Mesothelial cell of epicardium (in vitro differentiated cells): ENCODE measurements around the gene GALNT9. TPM values are rescaled to one million over a fixed set of nuclear protein-coding genes. Genes with fewer than 3 reads are reported as not detected.
"Not testable (repeated sequence)": the region's sequence is repeated elsewhere in the genome, so short reads cannot be mapped to it uniquely, and the experiment has no call there.

Experiments
- DNase-seq, 2 experiments: peaks; one replicate each; pipeline ENCODE4 v3.0.0; 2021; ENCODE audit warnings: low spot score in 2 of 2; ENCODE audit not compliant: unreplicated experiment in 2 of 2
- H3K27ac Mint-ChIP-seq: 2 replicates; pipeline ENCODE4 v1.8.0; 2021; ENCODE audit warnings: mixed read lengths
- H3K27me3 Mint-ChIP-seq: 2 replicates; pipeline ENCODE4 v1.8.0; 2021; ENCODE audit warnings: low read depth, mixed read lengths
- H3K36me3 Mint-ChIP-seq: 2 replicates; pipeline ENCODE4 v1.8.0; 2021; ENCODE audit warnings: mixed read lengths
- H3K4me1 Mint-ChIP-seq: 2 replicates; pipeline ENCODE4 v1.8.0; 2021; ENCODE audit warnings: mixed read lengths
- H3K4me3 Mint-ChIP-seq: 2 replicates; pipeline ENCODE4 v1.8.0; 2021; ENCODE audit warnings: mild to moderate bottlenecking, moderate library complexity, mixed read lengths
- H3K9me3 Mint-ChIP-seq: 2 replicates; pipeline ENCODE4 v1.8.0; 2021; ENCODE audit warnings: mixed read lengths
- total RNA-seq: library from RNA; stranded (reverse); gene quantifications from 3 replicates; pipeline ENCODE4 v1.2.1, GENCODE V29; 2021
- TF ChIP-seq, protein P1 (sequence below): fragments of 200-600 bp; sonication (generic); IDR thresholded peaks from one replicate; pipeline ENCODE4 v1.5.0; 2021; ENCODE audit warnings: antibody characterized with exemption; ENCODE audit not compliant: unreplicated experiment

GALNT9 gene
- total RNA-seq: 3.5 to 4.8 TPM (median 3.7 TPM) in 3 replicates

DNA sequence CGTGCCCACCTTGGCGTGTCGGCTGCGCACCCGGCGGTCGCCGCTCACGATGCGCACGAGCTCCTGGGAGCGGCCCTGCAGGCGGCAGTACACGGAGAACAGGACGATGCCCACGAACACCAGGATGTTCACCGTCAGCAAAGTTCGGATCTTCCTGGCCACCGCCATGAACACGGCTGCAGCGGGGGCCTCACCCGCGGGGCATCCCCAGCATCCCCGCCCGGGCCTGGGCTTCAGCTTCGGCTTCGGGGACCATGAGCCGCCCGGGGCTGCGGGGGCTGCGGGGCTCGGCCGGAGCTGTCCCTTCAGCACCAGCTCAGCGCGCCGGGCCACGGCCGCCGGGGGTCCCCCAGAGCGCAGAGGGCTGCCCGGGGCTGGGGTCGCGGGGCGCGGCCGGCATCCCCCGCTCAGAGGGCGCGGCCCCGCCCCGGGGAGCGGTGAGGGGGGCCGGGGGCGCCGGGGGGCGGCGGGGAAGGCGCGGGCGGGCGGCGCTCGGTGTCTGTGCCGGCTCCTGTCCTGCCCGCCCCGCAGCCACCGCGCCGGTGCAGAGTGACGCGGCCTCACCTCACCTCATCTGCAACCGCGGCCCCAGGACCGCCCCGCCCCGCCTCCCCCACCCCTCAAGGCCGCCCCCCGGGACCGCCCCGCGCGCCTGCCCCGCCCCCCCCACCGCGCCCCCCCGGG is at the start of gene GALNT9:
Gene GALNT9 (minus strand): TSS at position 554 of the 684 bp plus-strand sequence. CDS start 386 bp downstream, at position 168.
- peak within 1 kb of the TSS; percentile 2 for H3K4me3 Mint-ChIP-seq
- DNase-seq: peak; percentile 51 to 75
- no peaks in the 10 kb centered on the region for H3K36me3 Mint-ChIP-seq
- H3K27ac Mint-ChIP-seq: no peak within 1 kb of the TSS
- peaks cover 4% of the 10 kb centered on the region for H3K4me1 Mint-ChIP-seq
- H3K9me3 Mint-ChIP-seq: no peaks in the 10 kb centered on the region
- TF ChIP-seq, protein P1, sequence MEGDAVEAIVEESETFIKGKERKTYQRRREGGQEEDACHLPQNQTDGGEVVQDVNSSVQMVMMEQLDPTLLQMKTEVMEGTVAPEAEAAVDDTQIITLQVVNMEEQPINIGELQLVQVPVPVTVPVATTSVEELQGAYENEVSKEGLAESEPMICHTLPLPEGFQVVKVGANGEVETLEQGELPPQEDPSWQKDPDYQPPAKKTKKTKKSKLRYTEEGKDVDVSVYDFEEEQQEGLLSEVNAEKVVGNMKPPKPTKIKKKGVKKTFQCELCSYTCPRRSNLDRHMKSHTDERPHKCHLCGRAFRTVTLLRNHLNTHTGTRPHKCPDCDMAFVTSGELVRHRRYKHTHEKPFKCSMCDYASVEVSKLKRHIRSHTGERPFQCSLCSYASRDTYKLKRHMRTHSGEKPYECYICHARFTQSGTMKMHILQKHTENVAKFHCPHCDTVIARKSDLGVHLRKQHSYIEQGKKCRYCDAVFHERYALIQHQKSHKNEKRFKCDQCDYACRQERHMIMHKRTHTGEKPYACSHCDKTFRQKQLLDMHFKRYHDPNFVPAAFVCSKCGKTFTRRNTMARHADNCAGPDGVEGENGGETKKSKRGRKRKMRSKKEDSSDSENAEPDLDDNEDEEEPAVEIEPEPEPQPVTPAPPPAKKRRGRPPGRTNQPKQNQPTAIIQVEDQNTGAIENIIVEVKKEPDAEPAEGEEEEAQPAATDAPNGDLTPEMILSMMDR: no peak
- H3K27me3 Mint-ChIP-seq: peaks cover 84% of the 10 kb centered on the region

DNA sequence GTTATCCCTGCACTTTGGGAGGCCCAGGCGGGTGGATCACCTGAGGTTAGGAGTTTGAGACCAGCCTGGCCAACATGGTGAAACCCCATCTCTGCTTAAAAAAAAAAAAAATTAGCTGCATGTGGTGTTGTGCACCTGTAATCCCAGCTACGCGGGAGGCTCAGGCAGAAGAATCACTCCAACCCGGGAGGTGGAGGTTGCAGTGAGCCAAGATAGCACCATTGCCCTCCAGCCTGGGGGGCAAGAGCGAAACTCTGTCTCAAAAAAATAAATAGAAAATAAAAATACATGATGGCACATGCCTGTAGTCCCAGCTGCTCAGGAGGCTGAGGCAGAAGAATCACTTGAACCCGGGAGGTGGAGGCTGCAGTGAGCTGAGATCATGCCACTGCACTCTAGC is 49.7 kb upstream of the GALNT9 start:
- not testable (repeated sequence) for H3K9me3 Mint-ChIP-seq, DNase-seq, H3K4me1 Mint-ChIP-seq, H3K36me3 Mint-ChIP-seq, H3K4me3 Mint-ChIP-seq, H3K27ac Mint-ChIP-seq
- peaks cover 45% of the 10 kb centered on the region for H3K27me3 Mint-ChIP-seq

- H3K9me3 Mint-ChIP-seq: peaks cover under 1% of the 10 kb centered on the region
- TF ChIP-seq, protein P1: no peak
- H3K4me1 Mint-ChIP-seq: no peaks in the 10 kb centered on the region
- H3K27me3 Mint-ChIP-seq: peaks cover 62% of the 10 kb centered on the region
- no peak overlapping the region for H3K4me3 Mint-ChIP-seq
- no peaks in the 10 kb centered on the region for H3K36me3 Mint-ChIP-seq
- no peak overlapping the region for H3K27ac Mint-ChIP-seq
- no peak for DNase-seq
Measured at GRCh38 chr12:132377147-132377546, 47.8 kb upstream of the GALNT9 start.

GRCh38 chr12:132376464-132376830 is 47.1 kb upstream of the GALNT9 start:
- H3K27ac Mint-ChIP-seq: no peak overlapping the region
- H3K4me3 Mint-ChIP-seq: no peak overlapping the region
- H3K27me3 Mint-ChIP-seq: peaks cover 67% of the 10 kb centered on the region
- peaks cover 5% of the 10 kb centered on the region for H3K9me3 Mint-ChIP-seq
- DNase-seq: no peak
- no peaks in the 10 kb centered on the region for H3K36me3 Mint-ChIP-seq
- TF ChIP-seq, protein P1: no peak
- no peaks in the 10 kb centered on the region for H3K4me1 Mint-ChIP-seq

DNA sequence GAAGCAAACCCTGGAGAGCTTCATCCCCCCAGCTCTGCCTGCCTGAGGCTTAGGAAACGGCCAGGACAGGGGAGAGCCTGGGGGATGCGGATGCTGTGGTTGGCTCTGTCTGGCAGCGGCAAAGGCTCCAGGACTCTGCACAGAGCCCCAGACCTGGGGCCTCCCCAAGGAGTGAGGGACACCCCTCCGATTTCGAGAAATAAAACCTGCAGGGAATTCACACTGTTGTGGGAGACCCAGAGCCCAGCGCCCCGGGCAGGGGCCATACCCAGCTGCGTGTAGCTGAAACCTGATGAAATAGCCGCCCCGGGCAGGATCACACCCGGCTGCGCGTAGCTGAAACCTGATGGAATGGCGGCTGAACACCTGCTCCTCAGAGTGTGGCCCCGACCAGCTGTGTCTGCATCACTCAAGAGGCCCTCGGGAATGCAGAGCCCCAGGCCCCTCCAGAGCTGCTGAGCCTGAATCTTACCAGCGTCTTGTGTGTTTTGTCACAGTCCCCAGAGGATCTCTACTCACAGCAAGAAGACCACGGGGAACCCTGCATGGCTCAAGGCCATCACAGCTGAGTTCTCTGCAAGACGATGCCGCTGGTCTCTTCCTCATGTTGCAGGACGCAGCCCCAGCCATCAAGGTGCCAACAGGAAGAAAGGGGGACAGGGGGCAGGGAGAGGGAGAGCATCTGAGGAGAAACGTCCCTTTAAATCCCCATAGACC is 46.5 kb upstream of the GALNT9 start:
- TF ChIP-seq, protein P1: no peak
- Mint-ChIP-seq H3K4me1 (no peaks in the 10 kb centered on the region), H3K36me3 (no peaks in the 10 kb centered on the region), H3K9me3 (peaks cover 10% of the 10 kb centered on the region), H3K4me3 (no peak overlapping the region), H3K27ac (no peak overlapping the region), H3K27me3 (peaks cover 72% of the 10 kb centered on the region)
- DNase-seq: no peak

- no peaks in the 10 kb centered on the region for H3K4me1 Mint-ChIP-seq
- H3K4me3 Mint-ChIP-seq: no peak overlapping the region
- no peaks in the 10 kb centered on the region for H3K36me3 Mint-ChIP-seq
- peaks cover 83% of the 10 kb centered on the region for H3K27me3 Mint-ChIP-seq
- DNase-seq: no peak
- TF ChIP-seq, protein P1: no peak
- H3K27ac Mint-ChIP-seq: no peak overlapping the region
- H3K9me3 Mint-ChIP-seq: peaks cover 11% of the 10 kb centered on the region
Measured at GRCh38 chr12:132374612-132375445, 45.4 kb upstream of the GALNT9 start.
